GM23338 (cell line): ENCODE data around the gene APOD. TPM values are rescaled to one million over a fixed set of nuclear protein-coding genes. Genes with fewer than 3 reads are reported as not detected.

Experiments
- ATAC-seq: fragments of 200-7000 bp; cut with Tn5 transposase; 3 replicates; pipeline ENCODE4 v1.9.1; 2020
- DNase-seq: peaks from one replicate; pipeline ENCODE4 v3.0.0-alpha.2; 2015; ENCODE audit warnings: low spot score
- H2AFZ ChIP-seq: fragments of 200-600 bp; sonication (generic); 2 replicates; pipeline ENCODE4 v1.8.0; 2016; ENCODE audit warnings: antibody characterized with exemption, mild to moderate bottlenecking, moderate library complexity
- H3F3A ChIP-seq: fragments of 200-600 bp; sonication (generic); replicated peaks from 2 replicates; pipeline ENCODE4 v1.8.0; 2017; ENCODE audit warnings: antibody characterized with exemption, mixed run types, low read depth
- H3K27ac ChIP-seq: fragments of 200-600 bp; sonication (generic); 2 replicates; pipeline ENCODE4 v1.6.1; 2016; ENCODE audit warnings: low read depth
- H3K27me3 ChIP-seq: fragments of 200-600 bp; sonication (generic); 2 replicates; pipeline ENCODE4 v1.8.0; 2016; ENCODE audit warnings: mild to moderate bottlenecking, mixed run types, moderate library complexity; ENCODE audit not compliant: insufficient read depth
- H3K36me3 ChIP-seq: fragments of 200-600 bp; sonication (generic); 2 replicates; pipeline ENCODE4 v1.8.0; 2016; ENCODE audit warnings: mild to moderate bottlenecking; ENCODE audit not compliant: insufficient read depth
- H3K4me1 ChIP-seq: fragments of 200-600 bp; sonication (generic); 2 replicates; pipeline ENCODE4 v1.8.0; 2016; ENCODE audit warnings: mild to moderate bottlenecking, moderate library complexity; ENCODE audit not compliant: insufficient read depth
- H3K4me2 ChIP-seq: fragments of 200-600 bp; sonication (generic); 2 replicates; pipeline ENCODE4 v1.7.1; 2017; ENCODE audit warnings: mixed run types
- H3K4me3 ChIP-seq: fragments of 200-600 bp; sonication (generic); 2 replicates; pipeline ENCODE4 v1.6.1; 2016; ENCODE audit warnings: mixed run types
- H3K79me2 ChIP-seq: fragments of 200-600 bp; sonication (generic); replicated peaks from 2 replicates; pipeline ENCODE4 v1.8.0; 2017; ENCODE audit warnings: mild to moderate bottlenecking; ENCODE audit not compliant: insufficient read depth
- H3K9me2 ChIP-seq: fragments of 200-600 bp; sonication (generic); 2 replicates; pipeline ENCODE4 v1.8.0; 2017; ENCODE audit not compliant: insufficient read depth
- H4K20me1 ChIP-seq: fragments of 200-600 bp; sonication (generic); replicated peaks from 2 replicates; pipeline ENCODE4 v1.8.0; 2017; ENCODE audit warnings: mild to moderate bottlenecking; ENCODE audit not compliant: insufficient read depth
- H3K27ac Mint-ChIP-seq: 2 replicates; pipeline ENCODE4 v1.8.0; 2020; ENCODE audit warnings: inconsistent platforms, mild to moderate bottlenecking, moderate library complexity, mixed read lengths
- H3K27me3 Mint-ChIP-seq: 3 replicates; pipeline ENCODE4 v1.8.0; 2022; ENCODE audit warnings: low read depth, mild to moderate bottlenecking, moderate library complexity, mixed read lengths, inconsistent platforms; ENCODE audit not compliant: insufficient read depth, poor library complexity
- H3K36me3 Mint-ChIP-seq: 3 replicates; pipeline ENCODE4 v1.8.0; 2021; ENCODE audit warnings: low read depth, mild to moderate bottlenecking, inconsistent platforms, moderate library complexity, mixed read lengths
- H3K4me1 Mint-ChIP-seq: 3 replicates; pipeline ENCODE4 v1.8.0; 2020; ENCODE audit warnings: mild to moderate bottlenecking, inconsistent platforms, mixed read lengths
- H3K4me3 Mint-ChIP-seq: 3 replicates; pipeline ENCODE4 v1.8.0; 2021; ENCODE audit warnings: moderate library complexity, mild to moderate bottlenecking, inconsistent platforms, mixed read lengths
- H3K9me3 Mint-ChIP-seq: 3 replicates; pipeline ENCODE4 v1.8.0; 2020; ENCODE audit warnings: moderate library complexity, mild to moderate bottlenecking, inconsistent platforms, mixed read lengths
- ETS1 ChIP-seq: IDR thresholded peaks from 2 replicates; pipeline ENCODE4 v1.6.1; 2016; ENCODE audit warnings: antibody characterized with exemption
- EZH2phosphoT487 ChIP-seq: fragments of 200-600 bp; sonication (generic); IDR thresholded peaks from one replicate; pipeline ENCODE4 v1.8.1; 2018; ENCODE audit warnings: antibody characterized with exemption; ENCODE audit not compliant: unreplicated experiment
- JUNB ChIP-seq: IDR thresholded peaks from one replicate; pipeline ENCODE4 v1.6.1; 2016; ENCODE audit warnings: antibody characterized with exemption; ENCODE audit not compliant: unreplicated experiment
- NANOG ChIP-seq: IDR thresholded peaks from 2 replicates; pipeline ENCODE4 v1.6.1; 2016; ENCODE audit warnings: antibody characterized with exemption, borderline replicate concordance
- STAT1 ChIP-seq: IDR thresholded peaks from one replicate; pipeline ENCODE4 v1.6.1; 2016; ENCODE audit warnings: antibody characterized with exemption; ENCODE audit not compliant: unreplicated experiment
- ZNF462 ChIP-seq: fragments of 250-450 bp; sonication (Bioruptor Pico); IDR thresholded peaks from 2 replicates; pipeline ENCODE4 v1.5.0; 2020; ENCODE audit warnings: mild to moderate bottlenecking, moderate library complexity
- polyA plus RNA-seq: library from polyadenylated mRNA; unstranded; fragments of >200 nt; fragmentation: Nextera tagmentation; extraction: Ambion mirVana; gene quantifications from 2 replicates; pipeline ENCODE4 v1.2.1, GENCODE V29; 2016
- total RNA-seq: library from RNA; depleted of rRNA; stranded (reverse); fragments of >200 nt; shearing (Covaris generic); gene quantifications from 2 replicates; pipeline ENCODE4 v1.2.3, GENCODE V29; 2014

The APOD gene
- total and polyA plus RNA-seq, 2 experiments from 2014 or later = not detected

GRCh38 chr3:195542316-195542697 lies 41.4 kb downstream of the APOD start:
- ATAC-seq = no peak
- TF ChIP-seq NANOG (no peak), JUNB (no peak), STAT1 (no peak), ETS1 (no peak), ZNF462 (CRISPR knock-in tag) (no peak), EZH2phosphoT487 (no peak)

More at GRCh38 chr3:195542316-195542697, 41.4 kb downstream of the APOD start:
- H3K27me3 Mint-ChIP-seq = peaks cover 11% of the 10 kb centered on the region
- H3K4me1 ChIP-seq = peaks cover 33% of the 10 kb centered on the region
- no peak overlapping the region for H3K27ac Mint-ChIP-seq
- H3K79me2 ChIP-seq = peaks cover 51% of the 10 kb centered on the region
- H3K9me3 Mint-ChIP-seq = no peaks in the 10 kb centered on the region
- peak overlapping the region; percentile 89 for H3K4me3 ChIP-seq
- H3K27ac ChIP-seq = no peak overlapping the region
- no peaks in the 10 kb centered on the region for H3K36me3 Mint-ChIP-seq
- H3K4me3 Mint-ChIP-seq = peak overlapping the region; percentile 86
- H3K9me2 ChIP-seq = no peaks in the 10 kb centered on the region
- H3K27me3 ChIP-seq = peaks cover 33% of the 10 kb centered on the region
- H4K20me1 ChIP-seq = peaks cover 9% of the 10 kb centered on the region; the same call in 1 of the 2 replicates
- peak overlapping the region; percentile 89 for H3K4me2 ChIP-seq
- H3K36me3 ChIP-seq = no peaks in the 10 kb centered on the region
- DNase-seq = no peak
- H2AFZ ChIP-seq = 0 out of 2 replicates have a peak overlapping the region, but pooled peaks have one; percentile 75
- H3F3A ChIP-seq = no peaks in the 10 kb centered on the region
- H3K4me1 Mint-ChIP-seq = peaks cover 30% of the 10 kb centered on the region; the same call in 2 of the 3 replicates
